ENCODE data around the gene TNFRSF14.
"Not testable (repeated sequence)": the region's sequence is repeated elsewhere in the genome, so short reads cannot be mapped to it uniquely, and the experiment has no call there.

Gene TNFRSF14

DNA sequence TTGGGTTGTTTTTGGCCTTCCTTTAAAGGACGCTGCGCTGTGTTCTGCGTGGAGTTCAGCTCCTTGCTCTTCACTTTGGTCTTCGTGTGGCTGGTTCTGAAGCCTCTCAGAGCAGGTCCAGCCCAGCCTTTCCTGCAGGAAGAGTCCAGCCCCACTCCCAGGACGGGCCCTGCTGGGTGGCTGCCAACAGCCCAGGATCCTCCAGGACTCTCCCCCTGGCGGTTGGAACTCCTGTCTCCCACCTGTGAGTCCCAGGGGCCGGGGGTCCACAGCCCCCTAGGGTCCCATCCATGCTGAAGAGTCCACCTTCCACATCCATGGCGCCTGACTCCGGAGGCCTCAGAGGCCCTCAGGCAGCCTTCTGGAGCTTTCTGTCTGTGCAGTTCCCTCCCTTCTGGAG lies 4.6 kb upstream of the TNFRSF14 start:
- DNase-seq (ENCODE audit: extremely low read depth, insufficient read length); H3K4me3 ChIP-seq (replicated peaks; ENCODE audit: low read depth, low read length); H3K36me3 ChIP-seq (ENCODE audit: control insufficient read depth, insufficient read depth, low read length); H3K27me3 ChIP-seq (replicated peaks; ENCODE audit: control insufficient read depth, insufficient read depth, low read length): not testable (repeated sequence)

DNA sequence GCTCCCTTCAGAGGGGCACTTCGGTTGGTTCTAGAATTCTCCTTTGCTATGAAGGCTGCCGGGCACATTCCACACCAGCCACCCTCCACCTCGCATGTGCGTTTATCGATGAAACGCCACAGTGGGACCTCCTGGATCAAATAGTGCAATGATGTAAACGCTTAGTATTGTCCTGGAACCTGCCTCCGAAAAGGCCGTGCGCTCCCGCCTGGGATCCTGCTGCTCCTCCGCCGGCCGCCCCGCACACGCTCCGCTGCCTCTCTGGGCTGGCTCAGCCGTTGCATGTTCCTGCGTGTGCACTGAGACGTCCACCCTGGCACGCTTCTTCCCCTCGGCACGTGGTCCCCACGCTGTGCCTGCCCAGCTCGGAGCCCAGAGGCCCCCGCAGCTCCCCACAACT lies 4.0 kb upstream of the TNFRSF14 start:
- DNase-seq (ENCODE audit: extremely low read depth, insufficient read length): no peak
- H3K36me3 ChIP-seq (ENCODE audit: control insufficient read depth, insufficient read depth, low read length): no peaks in the 10 kb centered on the region
- TF ChIP-seq, protein P1, sequence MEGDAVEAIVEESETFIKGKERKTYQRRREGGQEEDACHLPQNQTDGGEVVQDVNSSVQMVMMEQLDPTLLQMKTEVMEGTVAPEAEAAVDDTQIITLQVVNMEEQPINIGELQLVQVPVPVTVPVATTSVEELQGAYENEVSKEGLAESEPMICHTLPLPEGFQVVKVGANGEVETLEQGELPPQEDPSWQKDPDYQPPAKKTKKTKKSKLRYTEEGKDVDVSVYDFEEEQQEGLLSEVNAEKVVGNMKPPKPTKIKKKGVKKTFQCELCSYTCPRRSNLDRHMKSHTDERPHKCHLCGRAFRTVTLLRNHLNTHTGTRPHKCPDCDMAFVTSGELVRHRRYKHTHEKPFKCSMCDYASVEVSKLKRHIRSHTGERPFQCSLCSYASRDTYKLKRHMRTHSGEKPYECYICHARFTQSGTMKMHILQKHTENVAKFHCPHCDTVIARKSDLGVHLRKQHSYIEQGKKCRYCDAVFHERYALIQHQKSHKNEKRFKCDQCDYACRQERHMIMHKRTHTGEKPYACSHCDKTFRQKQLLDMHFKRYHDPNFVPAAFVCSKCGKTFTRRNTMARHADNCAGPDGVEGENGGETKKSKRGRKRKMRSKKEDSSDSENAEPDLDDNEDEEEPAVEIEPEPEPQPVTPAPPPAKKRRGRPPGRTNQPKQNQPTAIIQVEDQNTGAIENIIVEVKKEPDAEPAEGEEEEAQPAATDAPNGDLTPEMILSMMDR (IDR thresholded peaks at IDR 0.05; ENCODE audit: insufficient read depth, low read length, poor library complexity, severe bottlenecking): no peak
- no peaks in the 10 kb centered on the region for H3K27me3 ChIP-seq (replicated peaks; ENCODE audit: control insufficient read depth, insufficient read depth, low read length)
- H3K4me3 ChIP-seq (replicated peaks; ENCODE audit: low read depth, low read length): no peak overlapping the region

DNA sequence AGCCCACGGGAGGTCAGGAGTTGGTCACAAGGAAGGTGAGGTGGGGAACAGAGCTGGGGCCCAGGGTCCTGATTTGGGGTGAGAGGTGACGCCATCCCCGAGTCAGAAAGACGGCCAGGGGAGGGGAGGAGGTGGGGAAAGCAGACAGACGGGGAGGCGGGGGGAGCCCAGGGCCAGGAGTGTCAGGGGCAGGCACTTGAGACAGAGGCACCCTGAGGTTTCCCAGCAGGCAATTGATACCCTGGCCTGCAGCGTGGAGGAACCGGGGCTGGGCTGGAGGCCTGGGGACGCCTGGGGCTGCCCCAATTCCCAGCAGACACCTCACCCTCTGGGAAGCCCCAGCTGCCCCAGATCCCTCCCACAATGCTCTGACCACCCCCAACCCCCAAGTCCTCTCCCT lies 3.1 kb upstream of the TNFRSF14 start:
- not testable (repeated sequence) for H3K27me3 ChIP-seq (replicated peaks; ENCODE audit: control insufficient read depth, insufficient read depth, low read length); H3K36me3 ChIP-seq (ENCODE audit: control insufficient read depth, insufficient read depth, low read length); DNase-seq (ENCODE audit: extremely low read depth, insufficient read length); H3K4me3 ChIP-seq (replicated peaks; ENCODE audit: low read depth, low read length)

- TF ChIP-seq, protein P1 (IDR thresholded peaks at IDR 0.05; ENCODE audit: insufficient read depth, low read length, poor library complexity, severe bottlenecking): no peak
- peaks cover 12% of the 10 kb centered on the region for H3K36me3 ChIP-seq (ENCODE audit: control insufficient read depth, insufficient read depth, low read length)
- no peak for DNase-seq (ENCODE audit: extremely low read depth, insufficient read length)
- H3K27me3 ChIP-seq (replicated peaks; ENCODE audit: control insufficient read depth, insufficient read depth, low read length): no peaks in the 10 kb centered on the region
- no peak overlapping the region for H3K4me3 ChIP-seq (replicated peaks; ENCODE audit: low read depth, low read length)
These were observed 2.1 kb upstream of the TNFRSF14 start for GRCh38 chr1:2553871-2554620.

GRCh38 chr1:2554621-2555387 lies 1.4 kb upstream of the TNFRSF14 start:
- Histone ChIP-seq H3K27me3 (replicated peaks; ENCODE audit: control insufficient read depth, insufficient read depth, low read length) (no peaks in the 10 kb centered on the region), H3K4me3 (replicated peaks; ENCODE audit: low read depth, low read length) (peak overlapping the region; percentile 91), H3K36me3 (ENCODE audit: control insufficient read depth, insufficient read depth, low read length) (peaks cover 17% of the 10 kb centered on the region)
- peak; percentile 68 for DNase-seq (ENCODE audit: extremely low read depth, insufficient read length)
- TF ChIP-seq, protein P1 (IDR thresholded peaks at IDR 0.05; ENCODE audit: insufficient read depth, low read length, poor library complexity, severe bottlenecking): peak; percentile 85

- H3K4me3 ChIP-seq (replicated peaks; ENCODE audit: low read depth, low read length): peak overlapping the region; percentile 91
- peaks cover 23% of the 10 kb centered on the region for H3K36me3 ChIP-seq (ENCODE audit: control insufficient read depth, insufficient read depth, low read length)
- DNase-seq (ENCODE audit: extremely low read depth, insufficient read length): peak; percentile 79
- TF ChIP-seq, protein P1 (IDR thresholded peaks at IDR 0.05; ENCODE audit: insufficient read depth, low read length, poor library complexity, severe bottlenecking): no peak
- H3K27me3 ChIP-seq (replicated peaks; ENCODE audit: control insufficient read depth, insufficient read depth, low read length): no peaks in the 10 kb centered on the region
These were observed 416 bp upstream of the TNFRSF14 start for GRCh38 chr1:2555634-2556276.

All from GM06990 (cell line).